Gastrocnemius medialis (tissue), 4 donors: ENCODE data around the gene SH3GL3.

Experiments
- POLR2A ChIP-seq, 2 donors: fragments of 450-650 bp; IDR thresholded peaks; one replicate each; pipeline ENCODE4 v1.6.1; 2017; ENCODE audit warnings: antibody characterized with exemption in 2 of 2, mild to moderate bottlenecking in 2 of 2, moderate library complexity in 2 of 2
- TF ChIP-seq, protein P1 (sequence below), 5 experiments: fragments of 450-650 bp in 3 of 5; fragments of 200-600 bp in 2 of 5; sonication (generic) in 2 of 5; IDR thresholded peaks in 4 of 5; conservative IDR thresholded peaks in 1 of 5; 1 replicate in 4 of 5; 2 replicates in 1 of 5; pipeline ENCODE4 v1.5.1; 2016 to 2019; ENCODE audit warnings: antibody characterized with exemption in 5 of 5, mild to moderate bottlenecking in 3 of 5, moderate library complexity in 3 of 5

- TF ChIP-seq, protein P1, sequence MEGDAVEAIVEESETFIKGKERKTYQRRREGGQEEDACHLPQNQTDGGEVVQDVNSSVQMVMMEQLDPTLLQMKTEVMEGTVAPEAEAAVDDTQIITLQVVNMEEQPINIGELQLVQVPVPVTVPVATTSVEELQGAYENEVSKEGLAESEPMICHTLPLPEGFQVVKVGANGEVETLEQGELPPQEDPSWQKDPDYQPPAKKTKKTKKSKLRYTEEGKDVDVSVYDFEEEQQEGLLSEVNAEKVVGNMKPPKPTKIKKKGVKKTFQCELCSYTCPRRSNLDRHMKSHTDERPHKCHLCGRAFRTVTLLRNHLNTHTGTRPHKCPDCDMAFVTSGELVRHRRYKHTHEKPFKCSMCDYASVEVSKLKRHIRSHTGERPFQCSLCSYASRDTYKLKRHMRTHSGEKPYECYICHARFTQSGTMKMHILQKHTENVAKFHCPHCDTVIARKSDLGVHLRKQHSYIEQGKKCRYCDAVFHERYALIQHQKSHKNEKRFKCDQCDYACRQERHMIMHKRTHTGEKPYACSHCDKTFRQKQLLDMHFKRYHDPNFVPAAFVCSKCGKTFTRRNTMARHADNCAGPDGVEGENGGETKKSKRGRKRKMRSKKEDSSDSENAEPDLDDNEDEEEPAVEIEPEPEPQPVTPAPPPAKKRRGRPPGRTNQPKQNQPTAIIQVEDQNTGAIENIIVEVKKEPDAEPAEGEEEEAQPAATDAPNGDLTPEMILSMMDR (IDR thresholded peaks at IDR 0.05 in 4 of 5, conservative IDR thresholded peaks at IDR 0.05 in 1 of 5), result no peak
- no peak for TF ChIP-seq POLR2A (IDR thresholded peaks at IDR 0.05)
These were observed 79.2 kb downstream of the SH3GL3 start for GRCh38 chr15:83526319-83526718.
